Parathyroid adenoma (tissue), 2 donors: Measurements from ENCODE around the gene LIN52.
"Not testable (repeated sequence)": the region's sequence is repeated elsewhere in the genome, so short reads cannot be mapped to it uniquely, and the experiment has no call there.

ENCODE experiments used
- H2AFZ ChIP-seq: fragments of 300-600 bp; sonication (generic); one replicate; pipeline ENCODE4 v1.7.0; 2017; ENCODE audit warnings: antibody characterized with exemption, mild to moderate bottlenecking
- H3K27ac ChIP-seq: fragments of 300-600 bp; sonication (generic); one replicate; pipeline ENCODE4 v1.7.0; 2017
- H3K27me3 ChIP-seq: fragments of 300-600 bp; sonication (generic); one replicate; pipeline ENCODE4 v1.7.0; 2017; ENCODE audit warnings: low read length; ENCODE audit not compliant: control insufficient read depth, insufficient read depth
- H3K36me3 ChIP-seq: fragments of 300-600 bp; sonication (generic); one replicate; pipeline ENCODE4 v1.7.0; 2017; ENCODE audit warnings: low read length; ENCODE audit not compliant: control insufficient read depth, insufficient read depth
- H3K4me1 ChIP-seq: fragments of 300-600 bp; sonication (generic); one replicate; pipeline ENCODE4 v1.7.0; 2017; ENCODE audit warnings: control low read depth
- H3K4me2 ChIP-seq: fragments of 300-600 bp; sonication (generic); one replicate; pipeline ENCODE4 v1.7.0; 2017; ENCODE audit warnings: low read length
- H3K4me3 ChIP-seq: fragments of 300-600 bp; sonication (generic); one replicate; pipeline ENCODE4 v1.7.0; 2017; ENCODE audit warnings: low read depth, low read length
- H3K79me2 ChIP-seq: fragments of 300-600 bp; sonication (generic); one replicate; pipeline ENCODE4 v1.7.0; 2017; ENCODE audit warnings: control low read depth
- H3K9ac ChIP-seq: fragments of 300-600 bp; sonication (generic); one replicate; pipeline ENCODE4 v1.7.0; 2017; ENCODE audit warnings: mild to moderate bottlenecking
- H3K9me3 ChIP-seq: fragments of 300-600 bp; sonication (generic); one replicate; pipeline ENCODE4 v1.7.0; 2017; ENCODE audit warnings: low read length; ENCODE audit not compliant: control insufficient read depth
- TF ChIP-seq, protein P1 (sequence below): fragments of 300-600 bp; sonication (generic); IDR thresholded peaks from one replicate; pipeline ENCODE4 v1.7.0; 2017; ENCODE audit warnings: antibody characterized with exemption, mild to moderate bottlenecking
- donor health status: primary hyperparathyroidism.

Gene LIN52

GRCh38 chr14:74089251-74090020 lies 4.7 kb downstream of the LIN52 start:
- peaks cover 3% of the 10 kb centered on the region for H3K79me2 ChIP-seq
- H2AFZ ChIP-seq, result no peak overlapping the region
- H3K27me3 ChIP-seq, result no peaks in the 10 kb centered on the region
- H3K36me3 ChIP-seq, result no peaks in the 10 kb centered on the region
- TF ChIP-seq, protein P1, sequence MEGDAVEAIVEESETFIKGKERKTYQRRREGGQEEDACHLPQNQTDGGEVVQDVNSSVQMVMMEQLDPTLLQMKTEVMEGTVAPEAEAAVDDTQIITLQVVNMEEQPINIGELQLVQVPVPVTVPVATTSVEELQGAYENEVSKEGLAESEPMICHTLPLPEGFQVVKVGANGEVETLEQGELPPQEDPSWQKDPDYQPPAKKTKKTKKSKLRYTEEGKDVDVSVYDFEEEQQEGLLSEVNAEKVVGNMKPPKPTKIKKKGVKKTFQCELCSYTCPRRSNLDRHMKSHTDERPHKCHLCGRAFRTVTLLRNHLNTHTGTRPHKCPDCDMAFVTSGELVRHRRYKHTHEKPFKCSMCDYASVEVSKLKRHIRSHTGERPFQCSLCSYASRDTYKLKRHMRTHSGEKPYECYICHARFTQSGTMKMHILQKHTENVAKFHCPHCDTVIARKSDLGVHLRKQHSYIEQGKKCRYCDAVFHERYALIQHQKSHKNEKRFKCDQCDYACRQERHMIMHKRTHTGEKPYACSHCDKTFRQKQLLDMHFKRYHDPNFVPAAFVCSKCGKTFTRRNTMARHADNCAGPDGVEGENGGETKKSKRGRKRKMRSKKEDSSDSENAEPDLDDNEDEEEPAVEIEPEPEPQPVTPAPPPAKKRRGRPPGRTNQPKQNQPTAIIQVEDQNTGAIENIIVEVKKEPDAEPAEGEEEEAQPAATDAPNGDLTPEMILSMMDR, result no peak
- no peak overlapping the region for H3K9ac ChIP-seq
- no peak overlapping the region for H3K4me3 ChIP-seq
- no peaks in the 10 kb centered on the region for H3K9me3 ChIP-seq
- H3K27ac ChIP-seq, result no peak overlapping the region
- H3K4me1 ChIP-seq, result peaks cover 3% of the 10 kb centered on the region
- H3K4me2 ChIP-seq, result no peak overlapping the region

GRCh38 chr14:74105381-74105780 lies 20.6 kb downstream of the LIN52 start:
- Histone ChIP-seq H3K27me3 (no peaks in the 10 kb centered on the region), H3K4me3 (no peak overlapping the region), H3K9me3 (no peaks in the 10 kb centered on the region), H2AFZ (no peak overlapping the region), H3K4me1 (no peaks in the 10 kb centered on the region), H3K9ac (no peak overlapping the region), H3K79me2 (no peaks in the 10 kb centered on the region), H3K36me3 (no peaks in the 10 kb centered on the region), H3K4me2 (no peak overlapping the region), H3K27ac (no peak overlapping the region)
- TF ChIP-seq, protein P1, result no peak

DNA sequence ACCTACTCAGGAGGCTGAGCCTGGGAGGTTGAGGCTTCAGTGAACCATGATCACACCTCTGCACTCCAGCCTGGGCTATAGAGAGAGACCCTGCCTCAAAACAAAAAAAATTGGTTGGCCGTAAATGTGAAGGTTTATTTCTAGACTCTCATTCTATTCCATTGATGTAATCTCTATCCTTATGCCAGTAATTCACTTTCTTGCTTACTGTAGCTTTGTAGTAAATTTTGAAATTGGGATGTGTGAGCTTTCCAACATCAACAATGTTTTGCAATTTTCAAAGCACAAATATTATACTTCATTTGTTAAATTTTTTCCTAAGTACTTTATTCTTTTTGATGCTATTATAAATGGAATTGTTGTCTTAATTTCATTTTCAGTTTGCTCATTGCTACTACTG lies 24.6 kb downstream of the LIN52 start:
- no peaks in the 10 kb centered on the region for H3K27me3 ChIP-seq
- H3K9ac ChIP-seq, result no peak overlapping the region
- no peak overlapping the region for H3K4me3 ChIP-seq
- TF ChIP-seq, protein P1, result no peak
- H2AFZ ChIP-seq, result no peak overlapping the region
- H3K27ac ChIP-seq, result no peak overlapping the region
- no peak overlapping the region for H3K4me2 ChIP-seq
- H3K9me3 ChIP-seq, result no peaks in the 10 kb centered on the region
- no peaks in the 10 kb centered on the region for H3K4me1 ChIP-seq
- no peaks in the 10 kb centered on the region for H3K36me3 ChIP-seq
- H3K79me2 ChIP-seq, result no peaks in the 10 kb centered on the region

DNA sequence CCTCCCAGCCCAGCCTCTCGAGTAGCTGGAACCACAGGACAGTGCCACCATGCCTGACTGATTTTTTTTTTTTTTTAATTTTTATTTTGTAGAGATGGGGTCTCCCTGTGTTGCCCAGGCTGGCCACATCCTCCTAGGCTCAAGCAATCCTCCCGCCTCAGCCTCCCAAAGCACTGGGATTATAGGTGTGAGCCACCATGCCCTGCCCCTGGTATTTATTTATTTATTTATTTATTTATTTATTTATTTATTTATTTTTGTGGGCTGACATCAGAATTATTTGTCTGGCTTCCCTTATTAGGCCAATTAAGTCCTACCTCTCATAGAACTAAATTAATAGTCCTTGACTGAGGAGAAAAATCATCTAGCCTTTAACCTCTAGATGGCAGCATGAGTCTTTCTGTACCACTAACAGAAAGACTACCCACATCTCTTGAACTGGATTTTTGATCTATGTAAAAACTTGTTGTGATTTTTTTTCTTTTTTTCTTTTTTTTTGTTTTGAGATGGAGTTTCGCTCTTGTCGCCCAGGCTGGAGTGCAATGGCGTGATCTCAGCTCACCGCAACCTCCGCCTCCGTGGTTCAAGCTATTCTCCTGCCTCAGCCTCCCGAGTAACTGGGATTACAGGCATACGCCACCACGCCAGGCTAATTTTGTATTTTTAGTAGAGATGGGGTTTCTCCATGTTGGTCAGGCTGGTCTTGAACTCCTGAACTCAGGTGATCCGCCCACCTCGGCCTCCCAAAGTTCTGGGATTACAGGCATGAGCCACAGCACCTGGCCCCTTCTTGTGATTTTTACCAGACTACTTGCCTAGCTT lies 26.9 kb downstream of the LIN52 start:
- H3K9me3 ChIP-seq, H3K4me1 ChIP-seq, H3K9ac ChIP-seq, H3K79me2 ChIP-seq, H3K4me2 ChIP-seq, H3K27me3 ChIP-seq, H2AFZ ChIP-seq, H3K4me3 ChIP-seq, H3K27ac ChIP-seq, H3K36me3 ChIP-seq: not testable (repeated sequence)
- TF ChIP-seq, protein P1, result peak; percentile 53

DNA sequence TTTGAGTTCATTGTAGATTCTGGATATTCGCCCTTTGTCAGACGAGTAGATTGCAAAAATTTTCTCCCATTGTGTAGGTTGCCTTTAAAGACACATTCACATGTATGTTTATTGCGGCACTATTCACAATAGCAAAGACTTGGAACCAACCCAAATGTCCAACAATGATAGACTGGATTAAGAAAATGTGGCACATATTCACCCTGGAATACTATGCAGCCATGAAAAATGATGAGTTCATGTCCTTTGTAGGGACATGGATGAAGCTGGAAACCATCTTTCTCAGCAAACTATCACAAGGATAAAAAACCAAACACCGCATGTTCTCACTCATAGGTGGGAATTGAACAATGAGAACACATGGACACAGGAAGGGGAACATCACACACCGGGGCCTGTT lies 40.7 kb downstream of the LIN52 start:
- not testable (repeated sequence) for H3K27me3 ChIP-seq, H3K4me2 ChIP-seq, H3K9ac ChIP-seq, H3K79me2 ChIP-seq, H3K27ac ChIP-seq, H3K4me1 ChIP-seq, H3K9me3 ChIP-seq, H2AFZ ChIP-seq, H3K36me3 ChIP-seq, H3K4me3 ChIP-seq
